ENCODE data around the gene LMO2. TPM values are rescaled to one million over a fixed set of nuclear protein-coding genes. Genes with fewer than 3 reads are reported as not detected.

LMO2 gene
- total RNA-seq, 1 donor from 2014 or later = 3.9 TPM

GRCh38 chr11:33910958-33911339 lies 19.1 kb upstream of the LMO2 start:
- peaks cover 2% of the 10 kb centered on the region for H3K27me3 Mint-ChIP-seq (ENCODE audit: low read depth)
- H3K9me3 Mint-ChIP-seq = peaks cover 9% of the 10 kb centered on the region
- H3K4me3 Mint-ChIP-seq = no peak overlapping the region
- H3K27ac Mint-ChIP-seq = no peak overlapping the region
- H3K4me1 Mint-ChIP-seq = no peaks in the 10 kb centered on the region
- no peak for DNase-seq (ENCODE audit: low spot score in 2 of 2, unreplicated experiment in 2 of 2)
- TF ChIP-seq CTCF (IDR thresholded peaks at IDR 0.05; ENCODE audit: unreplicated experiment) = no peak
- H3K36me3 Mint-ChIP-seq = no peaks in the 10 kb centered on the region

GRCh38 chr11:33910296-33910957 lies 18.6 kb upstream of the LMO2 start:
- no peak for DNase-seq (ENCODE audit: low spot score in 2 of 2, unreplicated experiment in 2 of 2)
- H3K36me3 Mint-ChIP-seq = no peaks in the 10 kb centered on the region
- peaks cover 2% of the 10 kb centered on the region for H3K27me3 Mint-ChIP-seq (ENCODE audit: low read depth)
- H3K4me1 Mint-ChIP-seq = no peaks in the 10 kb centered on the region
- no peak for TF ChIP-seq CTCF (IDR thresholded peaks at IDR 0.05; ENCODE audit: unreplicated experiment)
- H3K4me3 Mint-ChIP-seq = no peak overlapping the region
- no peak overlapping the region for H3K27ac Mint-ChIP-seq
- H3K9me3 Mint-ChIP-seq = peaks cover 12% of the 10 kb centered on the region

- H3K36me3 Mint-ChIP-seq = no peaks in the 10 kb centered on the region
- H3K4me1 Mint-ChIP-seq = no peaks in the 10 kb centered on the region
- TF ChIP-seq CTCF (IDR thresholded peaks at IDR 0.05; ENCODE audit: unreplicated experiment) = no peak
- H3K4me3 Mint-ChIP-seq = no peak overlapping the region
- H3K27ac Mint-ChIP-seq = no peak overlapping the region
- peaks cover 2% of the 10 kb centered on the region for H3K27me3 Mint-ChIP-seq (ENCODE audit: low read depth)
- H3K9me3 Mint-ChIP-seq = peaks cover 12% of the 10 kb centered on the region
- no peak for DNase-seq (ENCODE audit: low spot score in 2 of 2, unreplicated experiment in 2 of 2)
These were observed 17.7 kb upstream of the LMO2 start for GRCh38 chr11:33909552-33909951.

- Mint-ChIP-seq H3K9me3 (peaks cover 9% of the 10 kb centered on the region), H3K4me1 (no peaks in the 10 kb centered on the region), H3K36me3 (no peaks in the 10 kb centered on the region), H3K27me3 (ENCODE audit: low read depth) (peaks cover 2% of the 10 kb centered on the region), H3K27ac (no peak overlapping the region), H3K4me3 (no peak overlapping the region)
- TF ChIP-seq CTCF (IDR thresholded peaks at IDR 0.05; ENCODE audit: unreplicated experiment) = no peak
- DNase-seq (ENCODE audit: low spot score in 2 of 2, unreplicated experiment in 2 of 2) = no peak
These were observed 17.3 kb upstream of the LMO2 start for GRCh38 chr11:33909150-33909549.

- no peak for DNase-seq (ENCODE audit: low spot score in 2 of 2, unreplicated experiment in 2 of 2)
- no peak overlapping the region for H3K4me3 Mint-ChIP-seq
- peaks cover 6% of the 10 kb centered on the region for H3K27me3 Mint-ChIP-seq (ENCODE audit: low read depth)
These were observed 15.5 kb upstream of the LMO2 start for GRCh38 chr11:33907421-33907820.

More at GRCh38 chr11:33907421-33907820, 15.5 kb upstream of the LMO2 start:
- peaks cover 3% of the 10 kb centered on the region for H3K9me3 Mint-ChIP-seq
- no peaks in the 10 kb centered on the region for H3K4me1 Mint-ChIP-seq
- H3K36me3 Mint-ChIP-seq = no peaks in the 10 kb centered on the region
- TF ChIP-seq CTCF (IDR thresholded peaks at IDR 0.05; ENCODE audit: unreplicated experiment) = no peak
- H3K27ac Mint-ChIP-seq = no peak overlapping the region

Measured in mesothelial cell of epicardium (in vitro differentiated cells).